ENCODE results near the gene CDK5RAP3. TPM values are rescaled to one million over a fixed set of nuclear protein-coding genes. Genes with fewer than 3 reads are reported as not detected.

The CDK5RAP3 gene
- polyA plus RNA-seq, 1 experiment = 71.2 TPM

- ChIA-PET POLR2A (no interaction called here), CTCF (interaction anchor here (1.4 to 8.3 kb wide), 3 partner anchors 9 to 71 kb away, joined by 3 to 180 read pairs (median 125); partner anchors contain the start of gene CDK5RAP3)
- no peak for DNase-seq (ENCODE audit: low read depth, low spot score)
- Histone ChIP-seq H3K9me3 (ENCODE audit: control insufficient read depth, insufficient read depth, low read length) (no peaks in the 10 kb centered on the region), H3K27ac (ENCODE audit: low read depth, low read length) (no peak overlapping the region), H3K27me3 (ENCODE audit: control insufficient read depth, insufficient read depth, low read length) (no peaks in the 10 kb centered on the region), H3K4me3 (ENCODE audit: low read depth, low read length) (no peak overlapping the region)
- no peak for TF ChIP-seq CTCF (IDR thresholded peaks at IDR 0.05; ENCODE audit: low read depth, low read length)
These were observed 25.8 kb upstream of the CDK5RAP3 start for GRCh38 chr17:47945080-47945479.

- no peaks in the 10 kb centered on the region for H3K9me3 ChIP-seq (ENCODE audit: control insufficient read depth, insufficient read depth, low read length)
- no peak for TF ChIP-seq CTCF (IDR thresholded peaks at IDR 0.05; ENCODE audit: low read depth, low read length)
- H3K4me3 ChIP-seq (ENCODE audit: low read depth, low read length) = no peak overlapping the region
- H3K27ac ChIP-seq (ENCODE audit: low read depth, low read length) = no peak overlapping the region
- H3K27me3 ChIP-seq (ENCODE audit: control insufficient read depth, insufficient read depth, low read length) = no peaks in the 10 kb centered on the region
- ChIA-PET CTCF (interaction anchor here (0.8 to 8.3 kb wide), 16 partner anchors 7 to 190 kb away, joined by 3 to 180 read pairs (median 5); partner anchors contain the start of gene CDK5RAP3), POLR2A (interaction anchor here (1.3 kb wide), 1 partner anchor 25 kb away, joined by 6 read pairs; the partner anchor contains the start of gene CDK5RAP3)
- no peak for DNase-seq (ENCODE audit: low read depth, low spot score)
These were observed 25.1 kb upstream of the CDK5RAP3 start for GRCh38 chr17:47945529-47946508.

- no peak overlapping the region for H3K27ac ChIP-seq (ENCODE audit: low read depth, low read length)
- DNase-seq (ENCODE audit: low read depth, low spot score) = no peak
- no peak overlapping the region for H3K4me3 ChIP-seq (ENCODE audit: low read depth, low read length)
- no peaks in the 10 kb centered on the region for H3K9me3 ChIP-seq (ENCODE audit: control insufficient read depth, insufficient read depth, low read length)
- ChIA-PET CTCF (interaction anchor here (0.8 to 8.3 kb wide), 25 partner anchors 8 to 661 kb away, joined by 3 to 180 read pairs (median 5); partner anchors contain the start of gene CDK5RAP3), POLR2A (interaction anchor here (0.8 to 1.3 kb wide), 2 partner anchors 24 to 51 kb away, joined by 3 to 6 read pairs; partner anchors contain the start of genes CDK5RAP3 and SP2)
- TF ChIP-seq CTCF (IDR thresholded peaks at IDR 0.05; ENCODE audit: low read depth, low read length) = no peak
- no peaks in the 10 kb centered on the region for H3K27me3 ChIP-seq (ENCODE audit: control insufficient read depth, insufficient read depth, low read length)
These were observed 24.4 kb upstream of the CDK5RAP3 start for GRCh38 chr17:47946516-47946915.

GRCh38 chr17:47946929-47947397, 23.9 kb upstream of the CDK5RAP3 start:
- no peak for DNase-seq (ENCODE audit: low read depth, low spot score)
- Histone ChIP-seq H3K27ac (ENCODE audit: low read depth, low read length) (no peak overlapping the region), H3K4me3 (ENCODE audit: low read depth, low read length) (no peak overlapping the region), H3K27me3 (ENCODE audit: control insufficient read depth, insufficient read depth, low read length) (no peaks in the 10 kb centered on the region), H3K9me3 (ENCODE audit: control insufficient read depth, insufficient read depth, low read length) (no peaks in the 10 kb centered on the region)
- ChIA-PET POLR2A (interaction anchor here (0.6 to 1.3 kb wide), 3 partner anchors 24 to 73 kb away, joined by 3 to 7 read pairs (median 6); partner anchors contain the start of genes CDK5RAP3 and SP2), CTCF (interaction anchor here (0.5 to 8.3 kb wide), 28 partner anchors 8 to 661 kb away, joined by 3 to 180 read pairs (median 4); partner anchors contain the start of gene CDK5RAP3)
- TF ChIP-seq CTCF (IDR thresholded peaks at IDR 0.05; ENCODE audit: low read depth, low read length) = peak; percentile 82

Measured in AG04450 (cell line).